Measurements from ENCODE around the gene CAMSAP3.
A peak's percentile ranks its signal among the peaks of the same experiment; 100 is the strongest.

CAMSAP3 gene

GRCh38 chr19:7648265-7649014, 52.8 kb downstream of the CAMSAP3 start:
- DNase-seq, result no peak

- DNase-seq, result no peak
Observed at GRCh38 chr19:7650148-7650547, 54.5 kb downstream of the CAMSAP3 start.

DNA sequence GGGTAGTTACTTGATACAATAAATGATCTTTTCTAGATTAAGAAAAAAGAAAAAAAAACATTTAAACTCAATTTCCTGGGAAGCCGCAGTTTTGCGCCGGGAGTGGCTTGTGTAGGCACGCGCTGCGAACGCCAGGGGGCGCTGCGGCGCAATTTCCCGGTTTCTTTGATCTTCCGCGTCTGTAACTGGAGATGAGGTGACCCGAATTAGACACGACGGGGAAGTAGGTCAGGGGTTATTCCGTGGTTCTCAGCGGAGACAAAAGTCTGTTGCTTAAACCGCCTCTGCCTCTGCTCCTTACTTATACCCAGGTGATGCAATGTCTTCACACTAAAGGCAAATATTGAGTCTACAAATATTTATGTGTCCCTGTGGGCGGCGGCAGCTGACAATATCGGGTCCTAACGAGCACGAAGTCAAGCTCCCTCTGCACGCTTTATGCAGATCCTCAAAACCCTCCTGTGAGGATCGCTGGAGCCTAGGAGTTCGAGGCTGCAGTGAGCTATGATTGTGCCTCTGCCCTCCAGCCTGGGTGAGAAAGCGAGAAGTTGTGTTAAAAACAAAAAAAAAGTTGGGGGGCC, 56.5 kb downstream of the CAMSAP3 start:
- DNase-seq, result peak; percentile 59

DNA sequence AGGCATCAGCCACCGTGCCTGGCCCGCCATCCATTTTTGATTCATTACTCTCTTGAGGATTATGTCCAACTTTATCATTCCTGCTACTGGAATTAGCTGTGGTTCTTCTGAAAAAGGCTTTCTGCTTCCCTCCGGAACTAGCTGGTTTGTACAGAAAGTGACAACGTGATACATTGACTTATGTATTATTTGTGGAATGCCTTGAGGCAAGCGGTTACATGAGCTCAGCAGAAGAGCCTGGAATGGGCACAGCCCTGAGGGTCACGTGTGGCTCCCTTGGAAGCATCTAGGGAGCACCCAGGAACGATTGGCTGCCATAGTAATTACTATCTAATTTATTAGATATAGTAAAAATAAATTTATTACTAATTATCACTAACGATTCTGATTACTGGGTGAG, 58.7 kb downstream of the CAMSAP3 start:
- DNase-seq, result no peak

DNA sequence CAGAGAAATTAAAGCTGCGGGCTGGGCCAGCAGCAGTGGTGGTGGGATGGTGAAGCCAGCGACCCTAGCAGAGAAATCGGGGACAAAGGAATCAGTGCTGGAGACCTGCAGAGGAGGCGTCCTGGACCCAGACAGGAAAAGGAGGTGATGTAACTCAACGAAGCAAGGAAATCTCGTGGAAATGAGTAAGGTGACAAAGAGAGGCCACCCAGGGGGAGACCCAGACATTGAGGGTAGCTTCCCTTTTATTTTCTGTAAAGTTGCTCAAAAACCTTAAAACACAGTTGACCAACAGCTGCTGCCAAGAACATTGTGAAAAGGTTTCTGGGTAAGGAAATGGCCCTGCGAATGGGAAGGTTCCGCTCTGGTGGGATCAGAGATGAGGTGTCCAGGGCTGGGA, 59.9 kb downstream of the CAMSAP3 start:
- DNase-seq, result no peak

DNA sequence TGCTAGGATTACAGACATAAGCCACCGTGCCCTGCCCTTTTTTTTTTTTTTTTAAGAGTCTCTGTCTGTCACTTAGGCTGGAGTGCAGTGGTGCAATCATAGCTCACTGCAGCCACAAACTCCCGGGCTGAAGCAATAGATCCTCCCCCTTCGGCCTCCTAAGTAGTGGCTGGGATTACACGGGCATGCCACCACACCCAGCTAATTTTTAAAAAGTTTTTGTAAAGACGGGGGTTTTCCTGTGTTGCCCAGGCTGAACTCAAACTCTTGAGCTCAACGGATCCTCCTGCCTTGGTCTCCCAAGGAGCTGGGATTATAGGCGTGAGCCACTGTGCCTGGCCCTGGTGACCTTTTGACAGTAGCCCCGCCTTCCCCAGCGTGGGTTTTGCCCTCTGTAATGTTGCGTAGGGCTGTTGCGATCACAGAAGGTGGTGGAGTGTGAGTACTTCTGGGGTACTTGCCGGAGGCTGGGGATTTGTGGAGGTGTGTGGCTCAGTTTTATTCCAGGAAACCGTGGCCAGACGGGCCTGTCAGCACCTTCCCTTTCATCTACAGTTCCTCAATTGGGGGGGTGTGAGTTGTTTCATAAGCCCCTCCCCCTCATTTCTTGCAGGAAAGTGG, 61.6 kb downstream of the CAMSAP3 start:
- no peak for DNase-seq

DNA sequence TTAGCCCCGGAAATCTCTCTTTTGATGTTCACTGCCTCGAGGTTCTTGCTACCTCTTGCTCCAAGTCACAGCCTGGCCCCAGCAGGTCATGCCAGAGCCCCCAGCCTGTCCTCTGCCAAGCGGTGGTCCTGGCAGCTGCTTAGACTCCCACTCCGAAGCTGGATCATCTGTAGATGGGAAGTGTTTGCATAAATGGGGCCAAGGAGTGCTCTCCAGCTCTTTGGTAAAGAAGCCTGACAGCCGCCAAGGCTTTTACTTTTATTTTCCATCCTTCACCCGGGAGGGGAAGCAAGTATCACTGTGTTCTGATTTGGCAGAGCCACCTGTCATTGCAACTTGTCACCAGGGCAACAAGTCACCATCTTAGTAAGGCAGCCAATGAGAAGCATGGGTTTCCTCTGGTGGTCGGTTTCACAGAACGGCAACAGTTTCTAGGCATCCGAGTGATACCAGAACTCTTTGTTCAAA, 62.6 kb downstream of the CAMSAP3 start:
- no peak for DNase-seq

GRCh38 chr19:7661744-7662538, 66.3 kb downstream of the CAMSAP3 start:
- DNase-seq, result no peak

DNA sequence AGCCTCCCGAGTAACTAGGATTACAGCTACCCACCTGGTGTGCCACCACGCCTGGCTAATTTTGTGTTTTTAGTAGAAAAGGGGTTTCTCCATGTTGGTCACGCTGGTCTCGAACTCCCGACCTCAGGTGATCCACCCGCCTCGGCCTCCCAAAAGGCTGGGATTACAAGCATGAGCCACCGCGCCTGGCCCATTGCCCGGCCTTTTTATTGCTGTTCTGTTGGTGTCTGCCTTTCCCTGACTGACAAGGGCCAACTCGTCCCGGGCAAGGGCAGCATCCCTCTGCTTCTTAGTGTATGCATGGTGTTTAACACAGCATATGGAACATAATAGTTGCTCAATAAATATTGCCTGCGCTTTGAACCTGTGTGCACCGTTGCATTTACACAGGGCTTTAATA, 67.0 kb downstream of the CAMSAP3 start:
- no peak for DNase-seq

DNA sequence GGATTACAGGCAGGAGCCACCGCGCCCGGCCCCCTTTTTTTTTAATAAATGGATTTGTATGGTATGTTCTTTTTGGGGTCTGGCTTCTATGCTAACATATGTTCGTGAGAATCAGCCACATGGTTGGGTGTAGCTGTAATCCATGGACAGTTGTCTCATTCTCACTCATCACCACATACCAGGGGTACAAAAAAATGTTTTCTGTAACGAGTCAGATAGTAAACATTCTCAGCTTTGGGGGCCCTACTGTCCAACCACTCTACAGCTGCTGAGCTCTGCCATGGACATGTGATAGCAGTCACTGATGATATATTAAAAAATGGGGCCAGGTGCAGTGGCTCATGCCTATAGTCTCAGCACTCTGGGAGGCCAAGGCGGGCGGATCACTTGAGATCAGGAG, 68.0 kb downstream of the CAMSAP3 start:
- no peak for DNase-seq

- DNase-seq, result no peak
Observed at GRCh38 chr19:7665076-7665475, 69.4 kb downstream of the CAMSAP3 start.

Data from NCI-H1092 (cell line).